GM18907 (cell line): Measurements from ENCODE around the gene C14orf180.
"Not testable (repeated sequence)": the region's sequence is repeated elsewhere in the genome, so short reads cannot be mapped to it uniquely, and the experiment has no call there.

Experiments
- ATAC-seq: cut with Tn5 transposase; IDR thresholded peaks from one replicate; pipeline ENCODE4 v1.9.1; 2021; ENCODE audit warnings: mild to moderate bottlenecking, moderate library complexity; ENCODE audit not compliant: unreplicated experiment

C14orf180 gene

GRCh38 chr14:104603711-104604401 lies 24.3 kb downstream of the C14orf180 start:
- ATAC-seq, result no peak

GRCh38 chr14:104604458-104605449 lies 25.2 kb downstream of the C14orf180 start, which contains the start of gene TMEM179:
Gene TMEM179 (minus strand): TSS chr14:104604772. CDS start chr14:104604741, 31 bp downstream.
- ATAC-seq, result no peak

- no peak for ATAC-seq
These were observed 30.1 kb downstream of the C14orf180 start for GRCh38 chr14:104609666-104610065.

GRCh38 chr14:104610749-104611310 lies 31.3 kb downstream of the C14orf180 start:
- ATAC-seq, result no peak

- no peak for ATAC-seq
These were observed 32.3 kb downstream of the C14orf180 start for GRCh38 chr14:104611881-104612280.

GRCh38 chr14:104614126-104614812 lies 34.7 kb downstream of the C14orf180 start:
- no peak for ATAC-seq

GRCh38 chr14:104624939-104625338 lies 45.4 kb downstream of the C14orf180 start:
- ATAC-seq, result no peak

GRCh38 chr14:104632781-104633180 lies 53.2 kb downstream of the C14orf180 start:
- ATAC-seq, result no peak

GRCh38 chr14:104633276-104634137 lies 53.9 kb downstream of the C14orf180 start:
- ATAC-seq, result no peak

GRCh38 chr14:104634138-104634760 lies 54.7 kb downstream of the C14orf180 start:
- ATAC-seq, result no peak

GRCh38 chr14:104634886-104635570 lies 55.5 kb downstream of the C14orf180 start:
- ATAC-seq, result no peak

- no peak for ATAC-seq
These were observed 56.2 kb downstream of the C14orf180 start for GRCh38 chr14:104635717-104636116.

GRCh38 chr14:104636131-104636530 lies 56.6 kb downstream of the C14orf180 start:
- ATAC-seq, result no peak

GRCh38 chr14:104636846-104637545 lies 57.4 kb downstream of the C14orf180 start:
- ATAC-seq, result not testable (repeated sequence)

- ATAC-seq, result no peak
These were observed 58.0 kb downstream of the C14orf180 start for GRCh38 chr14:104637546-104638003.

- no peak for ATAC-seq
These were observed 58.6 kb downstream of the C14orf180 start for GRCh38 chr14:104638190-104638589.

GRCh38 chr14:104638927-104639450 lies 59.4 kb downstream of the C14orf180 start:
- ATAC-seq, result no peak

- ATAC-seq, result no peak
These were observed 59.9 kb downstream of the C14orf180 start for GRCh38 chr14:104639471-104639870.
